Measurements from ENCODE around the gene ATOSB.

DNA sequence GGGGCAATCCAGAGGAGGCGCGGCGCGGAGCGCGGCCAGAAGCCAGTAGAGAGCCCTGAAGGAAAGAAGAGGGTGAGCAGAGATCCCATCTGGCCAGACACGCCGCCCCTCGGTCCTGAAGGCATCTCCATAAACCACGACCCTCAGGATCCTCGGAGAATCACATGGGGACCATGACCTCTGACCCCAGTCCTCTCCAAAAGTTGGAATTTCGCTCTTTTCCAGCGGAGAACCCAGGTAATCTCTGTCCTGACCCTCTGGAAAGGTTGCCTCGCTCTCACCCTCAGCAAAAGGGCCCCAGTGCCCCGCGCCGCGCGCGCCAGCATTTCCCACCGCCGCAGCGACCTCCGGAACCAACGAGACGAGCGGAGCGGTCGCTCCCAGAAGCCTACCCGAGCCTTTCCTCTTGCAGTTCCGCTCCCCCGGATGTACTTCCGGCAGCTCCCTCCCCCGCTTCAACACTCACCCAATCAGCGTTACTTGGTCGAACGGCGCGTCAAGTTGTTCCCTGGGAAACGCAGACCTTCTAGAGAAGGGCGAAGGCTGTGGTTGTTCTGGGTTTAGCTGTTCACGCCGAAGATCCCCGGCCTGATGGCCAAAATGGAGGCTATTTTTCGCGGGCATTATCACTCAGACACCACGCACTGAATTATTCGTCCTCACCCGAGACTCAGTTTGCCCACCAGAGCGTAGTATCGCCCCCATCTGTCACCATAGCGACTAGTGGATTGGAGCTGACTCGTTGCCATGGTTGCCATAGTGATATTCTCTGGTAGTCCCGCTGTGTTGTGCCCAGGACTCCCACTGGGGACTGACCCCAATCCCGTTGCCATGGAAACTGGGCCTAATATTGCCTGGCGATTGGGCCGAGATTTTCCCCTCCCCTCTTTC lies 12.6 kb downstream of the ATOSB start, which contains the start of gene STOML2:
- TF ChIP-seq CTCF (IDR thresholded peaks at IDR 0.05 in 4 of 5, conservative IDR thresholded peaks at IDR 0.05 in 1 of 5) (no peak), POLR2A (IDR thresholded peaks at IDR 0.05) (peak; percentile 52 to 72)

Data from gastrocnemius medialis (tissue), 4 donors.